Panc1 (cell line): Measurements from ENCODE around the gene ADGRG3. TPM values are rescaled to one million over a fixed set of nuclear protein-coding genes. Genes with fewer than 3 reads are reported as not detected.
A peak's percentile ranks its signal among the peaks of the same experiment; 100 is the strongest.

Experiments
- ATAC-seq: fragments of 200-7000 bp; cut with Tn5 transposase; 2 replicates; pipeline ENCODE4 v1.9.1; 2020; ENCODE audit warnings: mild to moderate bottlenecking, moderate library complexity
- BruUV-seq: library from RNA; stranded (reverse); fragments of 400-500 nt; replicated peaks from 2 replicates; lab custom pipeline; 2021; lab: Mats Ljungman, UMichigan
- CTCF ChIA-PET: fragments of 300-600 bp; sonication (Branson Sonifier 250); formaldehyde crosslinking; loops from one replicate; lab custom pipeline; 2022; ENCODE audit warnings: antibody characterized with exemption; lab: Charles Lee
- POLR2A ChIA-PET: fragments of 300-600 bp; sonication (Branson Sonifier 250); formaldehyde crosslinking; loops from one replicate; lab custom pipeline; 2022; ENCODE audit warnings: antibody characterized with exemption; lab: Charles Lee
- DNase-seq: peaks from one replicate; pipeline ENCODE4 v3.0.0-alpha.2; 2010; ENCODE audit warnings: low read depth, low spot score
- H3K27ac ChIP-seq: 2 replicates; pipeline ENCODE4 v1.5.1; 2011; ENCODE audit warnings: mild to moderate bottlenecking, low read length, inconsistent platforms
- H3K27me3 ChIP-seq: fragments of 200-500 bp; sonication (Bioruptor generic); 2 replicates; pipeline ENCODE4 v1.6.0; 2014; ENCODE audit warnings: low read length, inconsistent platforms; ENCODE audit not compliant: control insufficient read depth, insufficient read depth
- H3K36me3 ChIP-seq: fragments of 200-500 bp; sonication (Bioruptor generic); 2 replicates; pipeline ENCODE4 v1.5.1; 2014; ENCODE audit warnings: inconsistent platforms, mild to moderate bottlenecking, low read length, moderate library complexity; ENCODE audit not compliant: control insufficient read depth, insufficient read depth
- H3K4me1 ChIP-seq: 2 replicates; pipeline ENCODE4 v1.5.1; 2011; ENCODE audit warnings: inconsistent platforms, mild to moderate bottlenecking, low read length, moderate library complexity; ENCODE audit not compliant: control insufficient read depth, insufficient read depth
- H3K4me3 ChIP-seq, 2 experiments: 2 replicates each; pipeline ENCODE4 v1.5.1; 2011 to 2012; ENCODE audit warnings: low read depth in 2 of 2, low read length in 2 of 2, mild to moderate bottlenecking in 2 of 2, inconsistent platforms in 1 of 2, moderate library complexity in 1 of 2
- H3K9me3 ChIP-seq: fragments of 200-500 bp; sonication (Bioruptor generic); 2 replicates; pipeline ENCODE4 v1.5.1; 2014; ENCODE audit warnings: low read depth, mild to moderate bottlenecking, inconsistent platforms, low read length, moderate library complexity; ENCODE audit not compliant: control insufficient read depth, insufficient read depth
- CTCF ChIP-seq: fragments of 450-650 bp; IDR thresholded peaks from 2 replicates; pipeline ENCODE4 v1.5.1; 2017; ENCODE audit warnings: mild to moderate bottlenecking
- POLR2AphosphoS5 ChIP-seq: IDR thresholded peaks from 2 replicates; pipeline ENCODE4 v1.6.1; 2012; ENCODE audit warnings: mild to moderate bottlenecking, low read depth, low read length, moderate library complexity
- REST ChIP-seq, 2 experiments: IDR thresholded peaks; 2 replicates each; pipeline ENCODE4 v1.6.1; 2011 to 2012; ENCODE audit warnings: low read depth in 2 of 2, control low read depth in 1 of 2, low read length in 1 of 2, mild to moderate bottlenecking in 1 of 2, moderate library complexity in 1 of 2; ENCODE audit not compliant: insufficient read depth in 1 of 2
- SIN3A ChIP-seq: IDR thresholded peaks from 2 replicates; pipeline ENCODE4 v1.6.1; 2012; ENCODE audit warnings: low read depth, mild to moderate bottlenecking, low read length, moderate library complexity, borderline replicate concordance; ENCODE audit not compliant: insufficient read depth
- TCF7L2 ChIP-seq: IDR thresholded peaks from 2 replicates; pipeline ENCODE4 v1.6.1; 2011; ENCODE audit warnings: mild to moderate bottlenecking, low read depth, low read length, inconsistent platforms
- in situ Hi-C: cut with HindIII; loops from 2 replicates; pipeline ENCODE4 v1.10.0; 2016; ENCODE audit warnings: low sequenced_read_pairs, low pct_unique_long_range_greater_than_20kb
- intact Hi-C: fragments of 100-400 bp; cut with micrococcal nuclease; formaldehyde crosslinking; loops from one replicate; pipeline ENCODE4 v1.10.0; 2022; ENCODE audit not compliant: unreplicated experiment
- total RNA-seq: library from RNA; stranded (reverse); gene quantifications from one replicate; pipeline ENCODE4 v1.2.1, GENCODE V29; 2021; ENCODE audit not compliant: unreplicated experiment

ADGRG3 gene
- total RNA-seq, 1 experiment from 2014 or later: not detected

- intact Hi-C loops: no loop called here
Observed at GRCh38 chr16:57627184-57627871, 40.8 kb upstream of the ADGRG3 start.

More at GRCh38 chr16:57627184-57627871, 40.8 kb upstream of the ADGRG3 start:
- no peak for TF ChIP-seq REST (IDR thresholded peaks at IDR 0.05; ENCODE audit: insufficient read depth in 1 of 2, low read depth in 2 of 2, low read length in 1 of 2)
- TF ChIP-seq SIN3A: no peak
- TF ChIP-seq TCF7L2: no peak
- TF ChIP-seq POLR2AphosphoS5: no peak
- no peak for TF ChIP-seq CTCF
- Histone ChIP-seq H3K9me3 (no peaks in the 10 kb centered on the region), H3K4me1 (peaks cover 38% of the 10 kb centered on the region), H3K27ac (no peak overlapping the region), H3K36me3 (no peaks in the 10 kb centered on the region), H3K4me3 (no peak overlapping the region), H3K27me3 (no peaks in the 10 kb centered on the region)
- ChIA-PET CTCF (interaction anchor here (0.6 kb wide), 1 partner anchor 16 kb away, joined by 4 read pairs; no protein-coding TSS in a partner anchor), POLR2A (no interaction called here)
- DNase-seq (no peak), ATAC-seq (peak; percentile 54)
- no TSS peak for BruUV-seq
- in situ Hi-C loops: no loop called here
